ENCODE measurements around the gene MORN4.

MORN4 gene

GRCh38 chr10:97570789-97571471, 62.4 kb downstream of the MORN4 start:
- Histone ChIP-seq H3K4me3 (ENCODE audit: insufficient read depth, low read length, poor library complexity, severe bottlenecking) (no peak overlapping the region), H3K9me3 (ENCODE audit: insufficient read depth, low read length) (no peaks in the 10 kb centered on the region), H3K79me2 (ENCODE audit: insufficient read depth, low read length) (no peaks in the 10 kb centered on the region), H3K36me3 (ENCODE audit: low read length) (no peaks in the 10 kb centered on the region), H4K20me1 (ENCODE audit: low read depth, low read length) (no peaks in the 10 kb centered on the region), H3K27me3 (ENCODE audit: low read length) (no peaks in the 10 kb centered on the region), H3K4me2 (ENCODE audit: low read depth, low read length, poor library complexity, severe bottlenecking) (no peak overlapping the region), H3K27ac (ENCODE audit: low read depth, low read length) (no peak overlapping the region), H3K9me2 (replicated peaks; ENCODE audit: insufficient read depth, low read length) (no peaks in the 10 kb centered on the region), H3K9ac (ENCODE audit: low read length) (no peak overlapping the region), H3F3A (ENCODE audit: insufficient read depth) (no peaks in the 10 kb centered on the region), H2AFZ (ENCODE audit: low read depth, low read length, severe bottlenecking) (no peak overlapping the region)
- no peak for TF ChIP-seq EZH2phosphoT487 (conservative IDR thresholded peaks at IDR 0.05; ENCODE audit: low read length)
- no peak for TF ChIP-seq CTCF (IDR thresholded peaks at IDR 0.05; ENCODE audit: insufficient read depth, low read length, poor library complexity, severe bottlenecking)

GRCh38 chr10:97570146-97570788, 63.0 kb downstream of the MORN4 start:
- Histone ChIP-seq H3K27ac (ENCODE audit: low read depth, low read length) (no peak overlapping the region), H3K36me3 (ENCODE audit: low read length) (no peaks in the 10 kb centered on the region)

GRCh38 chr10:97567891-97568290, 65.4 kb downstream of the MORN4 start:
- Histone ChIP-seq H3K4me2 (ENCODE audit: low read depth, low read length, poor library complexity, severe bottlenecking) (no peak overlapping the region), H3K79me2 (ENCODE audit: insufficient read depth, low read length) (no peaks in the 10 kb centered on the region), H3K9ac (ENCODE audit: low read length) (no peak overlapping the region), H3K9me2 (replicated peaks; ENCODE audit: insufficient read depth, low read length) (no peaks in the 10 kb centered on the region), H3K4me3 (ENCODE audit: insufficient read depth, low read length, poor library complexity, severe bottlenecking) (no peak overlapping the region), H3K36me3 (ENCODE audit: low read length) (no peaks in the 10 kb centered on the region), H4K20me1 (ENCODE audit: low read depth, low read length) (no peaks in the 10 kb centered on the region), H3F3A (ENCODE audit: insufficient read depth) (no peaks in the 10 kb centered on the region), H3K9me3 (ENCODE audit: insufficient read depth, low read length) (no peaks in the 10 kb centered on the region), H3K27me3 (ENCODE audit: low read length) (no peaks in the 10 kb centered on the region), H2AFZ (ENCODE audit: low read depth, low read length, severe bottlenecking) (no peak overlapping the region), H3K27ac (ENCODE audit: low read depth, low read length) (no peak overlapping the region)
- no peak for TF ChIP-seq CTCF (IDR thresholded peaks at IDR 0.05; ENCODE audit: insufficient read depth, low read length, poor library complexity, severe bottlenecking)
- no peak for TF ChIP-seq EZH2phosphoT487 (conservative IDR thresholded peaks at IDR 0.05; ENCODE audit: low read length)

More at GRCh38 chr10:97570146-97570788, 63.0 kb downstream of the MORN4 start:
- no peaks in the 10 kb centered on the region for H3K9me3 ChIP-seq (ENCODE audit: insufficient read depth, low read length)
- no peaks in the 10 kb centered on the region for H3K9me2 ChIP-seq (replicated peaks; ENCODE audit: insufficient read depth, low read length)
- H3K27me3 ChIP-seq (ENCODE audit: low read length) = no peaks in the 10 kb centered on the region
- no peaks in the 10 kb centered on the region for H3K79me2 ChIP-seq (ENCODE audit: insufficient read depth, low read length)
- H2AFZ ChIP-seq (ENCODE audit: low read depth, low read length, severe bottlenecking) = no peak overlapping the region
- H3K4me2 ChIP-seq (ENCODE audit: low read depth, low read length, poor library complexity, severe bottlenecking) = no peak overlapping the region
- H3K4me3 ChIP-seq (ENCODE audit: insufficient read depth, low read length, poor library complexity, severe bottlenecking) = no peak overlapping the region
- no peaks in the 10 kb centered on the region for H4K20me1 ChIP-seq (ENCODE audit: low read depth, low read length)
- H3F3A ChIP-seq (ENCODE audit: insufficient read depth) = no peaks in the 10 kb centered on the region
- no peak overlapping the region for H3K9ac ChIP-seq (ENCODE audit: low read length)
- TF ChIP-seq EZH2phosphoT487 (conservative IDR thresholded peaks at IDR 0.05; ENCODE audit: low read length) = no peak
- TF ChIP-seq CTCF (IDR thresholded peaks at IDR 0.05; ENCODE audit: insufficient read depth, low read length, poor library complexity, severe bottlenecking) = no peak
